Activated CD4-positive, alpha-beta T cell treated with anti-CD3 and anti-CD28 coated beads, Interleukin-2, amount 50 U/mL, for 16 hours (primary cell): ENCODE measurements around the gene HECTD3.
"Not testable (repeated sequence)": the region's sequence is repeated elsewhere in the genome, so short reads cannot be mapped to it uniquely, and the experiment has no call there.

ENCODE experiments used
- DNase-seq: peaks from one replicate; pipeline ENCODE4 v3.0.0-alpha.2; 2020

HECTD3 gene

GRCh38 chr1:45013551-45014209 is 2.6 kb upstream of the HECTD3 start:
- DNase-seq = no peak

- peak; percentile 36 for DNase-seq
These were observed 1.6 kb upstream of the HECTD3 start for GRCh38 chr1:45012639-45013278.

- peak; percentile 95 for DNase-seq
These were observed 914 bp upstream of the HECTD3 start, which contains the start of gene UROD for GRCh38 chr1:45011837-45012638. Gene UROD, plus strand, starts transcription at chr1:45012254. Its CDS starts 12 bp downstream, at chr1:45012266.

- DNase-seq = peak; percentile 21
These were observed 919 bp downstream of the HECTD3 start for GRCh38 chr1:45009956-45010854.

- DNase-seq = no peak
These were observed 1.7 kb downstream of the HECTD3 start for GRCh38 chr1:45009296-45009865.

GRCh38 chr1:45008516-45008915 is 2.6 kb downstream of the HECTD3 start:
- no peak for DNase-seq

- DNase-seq = no peak
These were observed 3.0 kb downstream of the HECTD3 start for GRCh38 chr1:45008076-45008475.

GRCh38 chr1:45007311-45007710 is 3.8 kb downstream of the HECTD3 start:
- DNase-seq = no peak

- DNase-seq = no peak
These were observed 5.4 kb downstream of the HECTD3 start for GRCh38 chr1:45005761-45006160.

GRCh38 chr1:45004281-45004920 is 6.7 kb downstream of the HECTD3 start:
- no peak for DNase-seq

GRCh38 chr1:45003741-45004140 is 7.4 kb downstream of the HECTD3 start:
- no peak for DNase-seq

- no peak for DNase-seq
These were observed 8.2 kb downstream of the HECTD3 start for GRCh38 chr1:45002650-45003645.

- not testable (repeated sequence) for DNase-seq
These were observed 9.5 kb downstream of the HECTD3 start for GRCh38 chr1:45001576-45001975.

GRCh38 chr1:45001011-45001481 is 10.1 kb downstream of the HECTD3 start:
- no peak for DNase-seq

- DNase-seq = no peak
These were observed 11.9 kb downstream of the HECTD3 start for GRCh38 chr1:44999232-44999631.

GRCh38 chr1:44995467-44996238 is 15.5 kb downstream of the HECTD3 start:
- no peak for DNase-seq

- no peak for DNase-seq
These were observed 16.7 kb downstream of the HECTD3 start for GRCh38 chr1:44994309-44994898.

GRCh38 chr1:44988531-44989156 is 22.5 kb downstream of the HECTD3 start:
- no peak for DNase-seq
